Peyer's patch (tissue), 4 donors: ENCODE measurements around the gene AFAP1L1.

Experiments used
- POLR2A ChIP-seq, 2 donors: fragments of 450-650 bp; IDR thresholded peaks; one replicate each; pipeline ENCODE4 v1.5.1; 2017; ENCODE audit warnings: antibody characterized with exemption in 2 of 2, mild to moderate bottlenecking in 2 of 2, moderate library complexity in 2 of 2
- TF ChIP-seq, protein P1 (sequence below), 6 experiments: fragments of 450-650 bp in 4 of 6; fragments of 200-600 bp in 2 of 6; sonication (generic) in 1 of 6; IDR thresholded peaks; one replicate each; pipeline ENCODE4 v1.5.1; 2017 to 2019; ENCODE audit warnings: antibody characterized with exemption in 6 of 6, mild to moderate bottlenecking in 3 of 6, moderate library complexity in 1 of 6

- TF ChIP-seq, protein P1, sequence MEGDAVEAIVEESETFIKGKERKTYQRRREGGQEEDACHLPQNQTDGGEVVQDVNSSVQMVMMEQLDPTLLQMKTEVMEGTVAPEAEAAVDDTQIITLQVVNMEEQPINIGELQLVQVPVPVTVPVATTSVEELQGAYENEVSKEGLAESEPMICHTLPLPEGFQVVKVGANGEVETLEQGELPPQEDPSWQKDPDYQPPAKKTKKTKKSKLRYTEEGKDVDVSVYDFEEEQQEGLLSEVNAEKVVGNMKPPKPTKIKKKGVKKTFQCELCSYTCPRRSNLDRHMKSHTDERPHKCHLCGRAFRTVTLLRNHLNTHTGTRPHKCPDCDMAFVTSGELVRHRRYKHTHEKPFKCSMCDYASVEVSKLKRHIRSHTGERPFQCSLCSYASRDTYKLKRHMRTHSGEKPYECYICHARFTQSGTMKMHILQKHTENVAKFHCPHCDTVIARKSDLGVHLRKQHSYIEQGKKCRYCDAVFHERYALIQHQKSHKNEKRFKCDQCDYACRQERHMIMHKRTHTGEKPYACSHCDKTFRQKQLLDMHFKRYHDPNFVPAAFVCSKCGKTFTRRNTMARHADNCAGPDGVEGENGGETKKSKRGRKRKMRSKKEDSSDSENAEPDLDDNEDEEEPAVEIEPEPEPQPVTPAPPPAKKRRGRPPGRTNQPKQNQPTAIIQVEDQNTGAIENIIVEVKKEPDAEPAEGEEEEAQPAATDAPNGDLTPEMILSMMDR (IDR thresholded peaks at IDR 0.05): no peak
- TF ChIP-seq POLR2A (IDR thresholded peaks at IDR 0.05): no peak
Observed at GRCh38 chr5:149349382-149349781, 77.7 kb downstream of the AFAP1L1 start.
